Measurements from ENCODE around the gene ALG11. TPM values are rescaled to one million over a fixed set of nuclear protein-coding genes. Genes with fewer than 3 reads are reported as not detected.

Gene ALG11
- total and polyA plus RNA-seq, 4 donors: 5.4 to 34.5 (median 11.9) TPM

- no peak for DNase-seq (ENCODE audit: low spot score)
- no peak overlapping the region for H3K9ac ChIP-seq (ENCODE audit: low read depth in 1 of 2, low read length in 2 of 2)
- WGBS: 76% methylated on average over 1 of the region's 1 CpG
- H3K4me1 ChIP-seq (ENCODE audit: control insufficient read depth in 4 of 4, insufficient read depth in 4 of 4, low read length in 3 of 4): peaks cover 10 to 59% (median 49%) of the 10 kb centered on the region in 4 donors
- no peaks in the 10 kb centered on the region for H3K27me3 ChIP-seq (ENCODE audit: control insufficient read depth in 4 of 4, insufficient read depth in 4 of 4, low read length in 3 of 4)
- H3K4me3 ChIP-seq (ENCODE audit: low read depth in 1 of 3, low read length in 3 of 3): no peak overlapping the region
- peak overlapping the region; percentile 69 to 72 for H3K27ac ChIP-seq (ENCODE audit: low read depth in 1 of 2, low read length in 2 of 2)
- no peaks in the 10 kb centered on the region for H3K9me3 ChIP-seq (ENCODE audit: control insufficient read depth in 4 of 4, low read length in 3 of 4)
- no peaks in the 10 kb centered on the region for H3K36me3 ChIP-seq (ENCODE audit: control insufficient read depth in 4 of 4, insufficient read depth in 3 of 4, low read depth in 1 of 4, low read length in 3 of 4)
- TF ChIP-seq FOXA1 (IDR thresholded peaks at IDR 0.05) (no peak), NR2F2 (IDR thresholded peaks at IDR 0.05) (no peak), HNF4G (IDR thresholded peaks at IDR 0.05) (no peak), TAF1 (conservative IDR thresholded peaks at IDR 0.05) (no peak), EGR1 (IDR thresholded peaks at IDR 0.05; ENCODE audit: low read depth in 2 of 2) (no peak), CTCF (IDR thresholded peaks at IDR 0.05; ENCODE audit: low read depth, low read length, missing input control) (no peak), YY1 (IDR thresholded peaks at IDR 0.05) (no peak), ZBTB33 (IDR thresholded peaks at IDR 0.05) (no peak), GABPA (IDR thresholded peaks at IDR 0.05 in 1 of 2, conservative IDR thresholded peaks at IDR 0.05 in 1 of 2) (no peak), REST (IDR thresholded peaks at IDR 0.05) (no peak), HNF4A (conservative IDR thresholded peaks at IDR 0.05) (no peak), JUND (IDR thresholded peaks at IDR 0.05) (no peak), RAD21 (IDR thresholded peaks at IDR 0.05) (no peak), FOXA2 (IDR thresholded peaks at IDR 0.05) (no peak), RXRA (IDR thresholded peaks at IDR 0.05) (no peak), MAX (IDR thresholded peaks at IDR 0.05) (no peak)
These were observed 12.3 kb upstream of the ALG11 start for GRCh38 chr13:51999921-52000320.

- no peak overlapping the region for H3K9ac ChIP-seq (ENCODE audit: low read depth in 1 of 2, low read length in 2 of 2)
These were observed 11.0 kb upstream of the ALG11 start for GRCh38 chr13:52001120-52001731.

More at GRCh38 chr13:52001120-52001731, 11.0 kb upstream of the ALG11 start:
- H3K27ac ChIP-seq (ENCODE audit: low read depth in 1 of 2, low read length in 2 of 2): no peak overlapping the region
- H3K36me3 ChIP-seq (ENCODE audit: control insufficient read depth in 4 of 4, insufficient read depth in 3 of 4, low read depth in 1 of 4, low read length in 3 of 4): no peaks in the 10 kb centered on the region
- 48% methylated on average over 3 of the region's 3 CpGs for WGBS
- no peak overlapping the region for H3K4me3 ChIP-seq (ENCODE audit: low read depth in 1 of 3, low read length in 3 of 3)
- no peak for DNase-seq (ENCODE audit: low spot score)
- H3K27me3 ChIP-seq (ENCODE audit: control insufficient read depth in 4 of 4, insufficient read depth in 4 of 4, low read length in 3 of 4): no peaks in the 10 kb centered on the region
- TF ChIP-seq ATF3 (IDR thresholded peaks at IDR 0.05): no peak
- peak; percentile 69 for TF ChIP-seq CTCF (IDR thresholded peaks at IDR 0.05; ENCODE audit: low read depth, low read length, missing input control)
- peak; percentile 79 to 81 for TF ChIP-seq RAD21 (IDR thresholded peaks at IDR 0.05)
- peaks cover 4 to 47% (median 36%) of the 10 kb centered on the region in 4 donors for H3K4me1 ChIP-seq (ENCODE audit: control insufficient read depth in 4 of 4, insufficient read depth in 4 of 4, low read length in 3 of 4)
- no peaks in the 10 kb centered on the region for H3K9me3 ChIP-seq (ENCODE audit: control insufficient read depth in 4 of 4, low read length in 3 of 4)

All from liver (tissue), 9 donors.